Measurements from ENCODE around the gene CFTR. TPM values are rescaled to one million over a fixed set of nuclear protein-coding genes. Genes with fewer than 3 reads are reported as not detected.

Gene CFTR
- total and polyA plus RNA-seq, 9 of the 15 experiments (the other 6 are each of a cell fraction or from before 2014, with no cell fraction given): 0.20 TPM; not detected in 8

DNA sequence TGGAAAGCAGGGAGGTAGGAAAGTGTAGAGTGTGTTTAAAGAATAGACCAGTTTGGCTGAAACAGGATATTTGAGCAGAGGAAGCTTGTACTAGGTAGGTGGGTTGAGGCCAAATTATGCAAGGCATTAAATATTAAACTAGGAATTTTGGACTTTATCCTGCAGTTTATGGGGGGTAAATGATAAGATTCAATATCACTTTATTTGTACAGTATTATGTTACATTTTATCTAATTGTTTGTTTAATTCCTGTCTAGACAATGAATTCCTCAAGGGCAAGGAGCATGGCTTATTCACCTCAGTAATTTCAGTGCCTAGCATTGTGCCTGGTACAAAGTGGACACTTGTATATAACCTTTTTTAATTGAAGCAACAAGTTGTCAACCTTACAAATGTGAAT lies 125.9 kb downstream of the CFTR start:
- H3K27me3 ChIP-seq (ENCODE audit: control insufficient read depth in 2 of 2, insufficient read depth in 2 of 2, low read length in 2 of 2): no peaks in the 10 kb centered on the region
- POLR2A ChIA-PET: no interaction called here
- in situ Hi-C loops (cut with MboI) (no loop called here), intact Hi-C loops (cut with micrococcal nuclease) (no loop called here)
- CTCF ChIA-PET (ENCODE audit: low intra/inter-chr PET ratio): no interaction called here
- no peaks in the 10 kb centered on the region for H3K9me1 ChIP-seq (ENCODE audit: control insufficient read depth, insufficient read depth, low read length)
- no peak overlapping the region for H3K9ac ChIP-seq (ENCODE audit: insufficient read depth in 1 of 2, low read depth in 2 of 2, low read length in 2 of 2)
- no peaks in the 10 kb centered on the region for H3K4me1 ChIP-seq (replicated peaks in 1 of 2; ENCODE audit: control insufficient read depth in 2 of 2, insufficient read depth in 2 of 2, low read length in 2 of 2)
- no peak overlapping the region for H3K4me2 ChIP-seq (ENCODE audit: insufficient read depth, low read length)
- H3K9me3 ChIP-seq (replicated peaks; ENCODE audit: control insufficient read depth, insufficient read depth, low read depth, low read length): no peaks in the 10 kb centered on the region
- no peaks in the 10 kb centered on the region for H3K79me2 ChIP-seq (ENCODE audit: control insufficient read depth, insufficient read depth, low read length)
- DNase-seq (ENCODE audit: extremely low read depth in 1 of 4, low spot score in 3 of 4) (no peak), FAIRE-seq (no peak), ATAC-seq (no peak)
- no TSS peak for BruUV-seq (replicated peaks)
- H2AFZ ChIP-seq (ENCODE audit: low read depth, low read length): no peak overlapping the region
- H3K36me3 ChIP-seq (ENCODE audit: control insufficient read depth, insufficient read depth, low read length): no peaks in the 10 kb centered on the region
- no peak overlapping the region for H3K27ac ChIP-seq (ENCODE audit: extremely low read depth, low read depth, low read length)
- no peaks in the 10 kb centered on the region for H4K20me1 ChIP-seq (replicated peaks; ENCODE audit: control insufficient read depth, insufficient read depth, low read length)
- no peak overlapping the region for H3K4me3 ChIP-seq
- TF ChIP-seq ZNF184 (CRISPR knock-in tag; IDR thresholded peaks at IDR 0.05) (no peak), ZNF274 (IDR thresholded peaks at IDR 0.05; ENCODE audit: borderline replicate concordance, low read depth, low read length) (no peak), ZNF280A (IDR thresholded peaks at IDR 0.05; ENCODE audit: low read depth, partially characterized antibody) (no peak), KAT2B (IDR thresholded peaks at IDR 0.05; ENCODE audit: low read depth, low read length) (no peak), ZNF224 (CRISPR knock-in tag; IDR thresholded peaks at IDR 0.05) (no peak), UBTF (IDR thresholded peaks at IDR 0.05; ENCODE audit: borderline replicate concordance in 1 of 2, low read depth in 2 of 2, low read length in 2 of 2) (no peak), ZNF785 (CRISPR knock-in tag; IDR thresholded peaks at IDR 0.05) (no peak), SMAD1 (IDR thresholded peaks at IDR 0.05; ENCODE audit: low read depth, low read length, partially characterized antibody) (no peak), NCOR1 (IDR thresholded peaks at IDR 0.05) (no peak), ZNF512 (tag; IDR thresholded peaks at IDR 0.05) (no peak)
- TF ChIP-seq, protein P1, sequence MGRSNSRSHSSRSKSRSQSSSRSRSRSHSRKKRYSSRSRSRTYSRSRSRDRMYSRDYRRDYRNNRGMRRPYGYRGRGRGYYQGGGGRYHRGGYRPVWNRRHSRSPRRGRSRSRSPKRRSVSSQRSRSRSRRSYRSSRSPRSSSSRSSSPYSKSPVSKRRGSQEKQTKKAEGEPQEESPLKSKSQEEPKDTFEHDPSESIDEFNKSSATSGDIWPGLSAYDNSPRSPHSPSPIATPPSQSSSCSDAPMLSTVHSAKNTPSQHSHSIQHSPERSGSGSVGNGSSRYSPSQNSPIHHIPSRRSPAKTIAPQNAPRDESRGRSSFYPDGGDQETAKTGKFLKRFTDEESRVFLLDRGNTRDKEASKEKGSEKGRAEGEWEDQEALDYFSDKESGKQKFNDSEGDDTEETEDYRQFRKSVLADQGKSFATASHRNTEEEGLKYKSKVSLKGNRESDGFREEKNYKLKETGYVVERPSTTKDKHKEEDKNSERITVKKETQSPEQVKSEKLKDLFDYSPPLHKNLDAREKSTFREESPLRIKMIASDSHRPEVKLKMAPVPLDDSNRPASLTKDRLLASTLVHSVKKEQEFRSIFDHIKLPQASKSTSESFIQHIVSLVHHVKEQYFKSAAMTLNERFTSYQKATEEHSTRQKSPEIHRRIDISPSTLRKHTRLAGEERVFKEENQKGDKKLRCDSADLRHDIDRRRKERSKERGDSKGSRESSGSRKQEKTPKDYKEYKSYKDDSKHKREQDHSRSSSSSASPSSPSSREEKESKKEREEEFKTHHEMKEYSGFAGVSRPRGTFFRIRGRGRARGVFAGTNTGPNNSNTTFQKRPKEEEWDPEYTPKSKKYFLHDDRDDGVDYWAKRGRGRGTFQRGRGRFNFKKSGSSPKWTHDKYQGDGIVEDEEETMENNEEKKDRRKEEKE (IDR thresholded peaks at IDR 0.05; ENCODE audit: borderline replicate concordance in 1 of 2, control insufficient read depth in 1 of 2, low read depth in 2 of 2, low read length in 1 of 2): no peak
- TF ChIP-seq, protein P2, sequence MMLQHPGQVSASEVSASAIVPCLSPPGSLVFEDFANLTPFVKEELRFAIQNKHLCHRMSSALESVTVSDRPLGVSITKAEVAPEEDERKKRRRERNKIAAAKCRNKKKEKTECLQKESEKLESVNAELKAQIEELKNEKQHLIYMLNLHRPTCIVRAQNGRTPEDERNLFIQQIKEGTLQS (IDR thresholded peaks at IDR 0.05): no peak
- TF ChIP-seq, protein P2 (CRISPR knock-in tag; conservative IDR thresholded peaks at IDR 0.05): no peak
